Esophagus squamous epithelium (tissue), 5 donors: ENCODE measurements around the gene NCOA1. TPM values are rescaled to one million over a fixed set of nuclear protein-coding genes. Genes with fewer than 3 reads are reported as not detected.

Source experiments
- DNase-seq: peaks from one replicate; lab custom pipeline; 2025; lab: John Stamatoyannopoulos, UW
- H3K27ac ChIP-seq, 4 donors: fragments of 200-600 bp; sonication (generic); one replicate each; pipeline ENCODE4 v1.5.1; 2016 to 2019; ENCODE audit warnings: mild to moderate bottlenecking in 1 of 4
- H3K27me3 ChIP-seq, 4 donors: fragments of 200-600 bp; sonication (generic); 1 replicate in 3 of 4; 2 replicates in 1 of 4; pipeline versions ENCODE4 v1.5.1 to v1.6.0; 2017 to 2021; ENCODE audit warnings: antibody characterized with exemption in 1 of 4
- H3K36me3 ChIP-seq, 3 donors: fragments of 200-600 bp; sonication (generic); one replicate each; pipeline ENCODE4 v1.5.1; 2016 to 2019
- H3K4me1 ChIP-seq, 3 donors: fragments of 200-600 bp; sonication (generic); one replicate each; pipeline ENCODE4 v1.5.1; 2017 to 2019
- H3K4me3 ChIP-seq, 4 donors: fragments of 200-600 bp; sonication (generic); 1 replicate in 3 of 4; 2 replicates in 1 of 4; pipeline ENCODE4 v1.5.1; 2016 to 2019; ENCODE audit warnings: mild to moderate bottlenecking in 2 of 4, moderate library complexity in 1 of 4
- H3K9me3 ChIP-seq, 3 donors: fragments of 200-600 bp; sonication (generic); one replicate each; pipeline ENCODE4 v1.5.1; 2016 to 2019
- CTCF ChIP-seq, 6 experiments: fragments of 450-650 bp in 4 of 6; fragments of 200-600 bp in 2 of 6; sonication (generic) in 2 of 6; IDR thresholded peaks; one replicate each; pipeline ENCODE4 v1.5.1; 2016 to 2019; ENCODE audit warnings: antibody characterized with exemption in 6 of 6, mild to moderate bottlenecking in 4 of 6, moderate library complexity in 4 of 6
- POLR2A ChIP-seq, 4 donors: fragments of 450-650 bp; IDR thresholded peaks; one replicate each; pipeline ENCODE4 v1.6.1; 2017; ENCODE audit warnings: antibody characterized with exemption in 4 of 4, mild to moderate bottlenecking in 4 of 4, moderate library complexity in 3 of 4
- WGBS, 2 donors: methylation state at CpG; one replicate each; pipeline ENCODE4 v1.1.5; 2018; 5-methylcytosine and 5-hydroxymethylcytosine counted together
- intact Hi-C: fragments of 100-400 bp; cut with DNase I; formaldehyde crosslinking; loops from one replicate; pipeline ENCODE4 v1.15.0; 2022
- total RNA-seq, 4 donors: library from RNA; depleted of rRNA; stranded (reverse); fragments of >200 nt; gene quantifications; one replicate each; pipeline ENCODE4 v1.1.0, GENCODE V29; 2016
- donor health status: DM: yes; HTN: yes; CAD: no.

Gene NCOA1
- total RNA-seq, 4 donors from 2014 or later, result 21.3 to 45.4 (median 32.9) TPM

DNA sequence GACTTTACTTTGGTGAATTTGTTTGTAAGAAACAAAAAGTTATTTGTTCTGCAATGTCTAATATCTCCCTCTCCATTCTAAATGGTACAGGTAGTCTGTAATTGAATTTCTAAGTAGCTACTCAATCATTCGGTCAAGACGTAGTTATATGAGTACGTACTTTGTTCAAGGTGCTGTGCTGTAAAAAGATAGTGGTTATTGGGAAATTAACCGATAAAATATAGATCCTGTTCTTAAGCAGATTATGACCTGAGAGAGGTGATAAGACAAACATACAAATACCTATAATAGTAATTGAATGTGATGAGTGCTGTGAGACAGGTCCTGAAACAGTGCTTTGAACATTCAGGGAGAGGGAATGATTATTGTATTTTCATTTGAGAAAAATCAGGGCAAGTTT lies 7.1 kb downstream of the NCOA1 start:
- Histone ChIP-seq H3K4me1 (peaks cover 11 to 68% (median 16%) of the 10 kb centered on the region in 3 donors), H3K4me3 (no peak overlapping the region), H3K27me3 (no peaks in the 10 kb centered on the region), H3K27ac (no peak overlapping the region), H3K36me3 (no peaks in the 10 kb centered on the region), H3K9me3 (no peaks in the 10 kb centered on the region)
- TF ChIP-seq POLR2A (IDR thresholded peaks at IDR 0.05) (no peak), CTCF (IDR thresholded peaks at IDR 0.05) (no peak)
- intact Hi-C loops, result no loop called here
- 93 to 95% methylated on average over 4 of the region's 4 CpGs for WGBS, 2 donors
- no peak for DNase-seq

- H3K9me3 ChIP-seq, result no peaks in the 10 kb centered on the region
- WGBS, 2 donors, result 71 to 74% methylated on average over 2 of the region's 2 CpGs
- H3K27ac ChIP-seq, result no peak overlapping the region
- H3K36me3 ChIP-seq, result no peaks in the 10 kb centered on the region
- no peaks in the 10 kb centered on the region for H3K27me3 ChIP-seq
- intact Hi-C loops, result no loop called here
- TF ChIP-seq CTCF (IDR thresholded peaks at IDR 0.05) (no peak), POLR2A (IDR thresholded peaks at IDR 0.05) (no peak)
- no peak for DNase-seq
- peaks cover 2 to 54% (median 4%) of the 10 kb centered on the region in 3 donors for H3K4me1 ChIP-seq
- no peak overlapping the region for H3K4me3 ChIP-seq
These were observed 10.8 kb downstream of the NCOA1 start for GRCh38 chr2:24501813-24502212.

DNA sequence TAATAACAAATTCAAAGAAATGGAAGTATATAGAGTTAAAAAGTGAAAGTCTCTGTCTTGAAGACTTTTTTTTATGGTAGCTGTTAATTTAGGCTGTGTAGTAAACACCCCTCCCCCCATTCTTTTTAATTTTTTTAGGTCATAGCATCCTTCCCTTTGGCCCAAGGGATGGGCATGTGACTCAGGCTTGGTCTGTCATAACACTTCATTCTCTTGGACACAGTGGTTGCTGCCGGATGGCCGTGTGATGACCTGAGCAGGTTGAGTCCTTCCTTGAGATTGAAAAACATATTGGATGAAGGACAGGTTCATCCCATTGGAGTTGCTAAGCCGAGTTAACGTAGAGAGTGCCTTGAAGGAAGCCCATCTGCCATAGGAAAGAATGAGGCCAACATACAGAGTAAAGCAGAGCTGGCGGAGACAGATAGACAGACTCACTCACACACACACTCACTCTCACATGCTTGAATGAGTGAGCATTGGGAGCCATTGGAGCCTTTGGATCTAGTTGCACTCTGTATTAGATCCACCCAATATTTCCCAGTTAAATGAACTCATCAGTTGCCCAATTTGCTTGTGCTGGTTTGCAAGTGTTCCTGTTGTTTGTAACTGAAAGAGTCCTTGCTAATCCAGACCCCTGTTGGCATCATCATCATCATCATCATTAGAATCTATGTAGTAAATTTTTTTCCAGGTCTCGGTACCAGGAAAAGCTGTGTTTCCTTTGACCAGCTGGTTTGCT lies 14.7 kb downstream of the NCOA1 start:
- H3K4me3 ChIP-seq, result no peak overlapping the region
- intact Hi-C loops, result no loop called here
- H3K36me3 ChIP-seq, result no peaks in the 10 kb centered on the region
- no peak for DNase-seq
- no peaks in the 10 kb centered on the region for H3K9me3 ChIP-seq
- H3K4me1 ChIP-seq, result peaks cover 3 to 59% (median 4%) of the 10 kb centered on the region in 3 donors
- no peak for TF ChIP-seq CTCF (IDR thresholded peaks at IDR 0.05)
- H3K27me3 ChIP-seq, result no peaks in the 10 kb centered on the region
- WGBS, 2 donors, result 92 to 95% methylated on average over 6 of the region's 6 CpGs
- no peak overlapping the region for H3K27ac ChIP-seq

DNA sequence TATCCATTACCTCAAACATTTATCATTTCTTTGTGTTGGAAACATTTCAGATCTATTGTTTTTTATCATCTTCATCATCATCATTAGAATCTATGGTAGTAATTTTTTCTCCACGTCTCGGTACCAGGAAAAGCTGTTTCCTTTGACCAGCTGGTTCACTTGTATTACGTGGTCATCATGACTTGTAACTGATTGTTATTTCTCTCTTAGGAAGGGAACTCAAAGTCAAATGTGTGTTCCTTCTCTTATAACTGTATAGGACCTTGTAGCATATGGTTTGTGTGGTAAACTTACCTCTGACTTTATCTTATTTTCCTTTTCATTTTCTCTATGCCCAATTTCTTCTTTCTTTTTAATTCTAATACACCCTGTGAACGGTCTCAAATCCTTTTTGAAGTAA lies 16.5 kb downstream of the NCOA1 start:
- no peaks in the 10 kb centered on the region for H3K36me3 ChIP-seq
- TF ChIP-seq POLR2A (IDR thresholded peaks at IDR 0.05) (no peak), CTCF (IDR thresholded peaks at IDR 0.05) (no peak)
- no peak for DNase-seq
- 61 to 64% methylated on average over 4 of the region's 4 CpGs for WGBS, 2 donors
- H3K4me3 ChIP-seq, result no peak overlapping the region
- intact Hi-C loops, result no loop called here
- H3K4me1 ChIP-seq, result peaks cover 3 to 56% (median 4%) of the 10 kb centered on the region in 3 donors
- H3K9me3 ChIP-seq, result no peaks in the 10 kb centered on the region
- no peak overlapping the region for H3K27ac ChIP-seq
- H3K27me3 ChIP-seq, result no peaks in the 10 kb centered on the region

- WGBS, 2 donors, result 84 to 92% methylated on average over 1 of the region's 1 CpG
- Histone ChIP-seq H3K9me3 (no peaks in the 10 kb centered on the region), H3K27me3 (no peaks in the 10 kb centered on the region), H3K4me3 (no peak overlapping the region), H3K4me1 (peaks cover 4 to 60% (median 6%) of the 10 kb centered on the region in 3 donors), H3K27ac (no peak overlapping the region), H3K36me3 (no peaks in the 10 kb centered on the region)
- no peak for DNase-seq
- TF ChIP-seq POLR2A (IDR thresholded peaks at IDR 0.05) (no peak), CTCF (IDR thresholded peaks at IDR 0.05) (no peak)
- intact Hi-C loops, result no loop called here
These were observed 17.8 kb downstream of the NCOA1 start for GRCh38 chr2:24508878-24509277.
